Measurements from ENCODE around the gene NDRG2.
"Not testable (repeated sequence)": the region's sequence is repeated elsewhere in the genome, so short reads cannot be mapped to it uniquely, and the experiment has no call there.

NDRG2 gene

DNA sequence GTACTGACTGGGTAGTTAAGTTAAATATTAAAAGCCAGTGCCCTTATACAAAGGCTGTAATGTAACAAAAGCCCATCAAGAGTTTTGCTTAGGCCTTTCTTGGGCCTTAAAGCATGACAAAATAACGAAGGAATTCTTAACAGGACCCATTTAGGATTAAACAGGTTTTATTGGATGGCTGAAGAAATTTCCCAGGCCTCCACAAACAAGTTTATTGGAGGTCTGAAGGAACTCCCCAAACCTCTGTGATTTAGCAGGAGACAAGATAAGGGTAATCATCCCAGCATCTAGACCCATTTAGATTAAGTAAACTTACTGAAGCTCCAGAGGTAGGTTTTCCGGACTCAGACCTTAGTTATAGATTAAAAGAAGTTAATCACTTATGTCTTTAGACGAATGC is 15.1 kb downstream of the NDRG2 start:
- not testable (repeated sequence) for DNase-seq (ENCODE audit: low read depth in 2 of 2)

DNA sequence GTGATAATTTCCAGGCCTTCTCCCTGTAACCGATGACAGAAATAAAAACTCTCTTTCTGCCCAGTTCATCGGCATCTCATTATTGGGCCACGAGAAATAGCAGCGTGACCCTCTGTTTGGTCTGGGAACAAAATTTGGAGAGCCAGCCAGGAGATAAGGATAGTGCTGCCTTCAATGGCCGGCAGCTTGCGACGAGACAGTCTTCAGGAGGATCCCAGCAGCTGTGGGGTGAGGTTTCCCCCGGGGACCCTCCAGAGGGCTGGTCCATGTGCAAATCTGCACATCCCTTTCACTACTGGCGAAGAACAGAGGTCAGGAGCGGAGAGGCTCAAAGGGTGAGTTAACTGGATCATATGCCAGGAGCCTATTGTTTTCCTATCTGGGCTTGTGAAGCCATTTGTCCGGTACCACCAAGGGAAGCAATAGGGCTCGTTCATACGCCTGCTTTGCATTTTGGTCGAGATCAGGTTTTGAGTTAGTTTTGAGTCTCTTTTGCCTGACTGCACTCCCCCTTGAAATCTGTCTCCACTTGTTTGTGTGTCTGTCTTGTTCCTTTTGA is 21.0 kb downstream of the NDRG2 start:
- DNase-seq (ENCODE audit: low read depth in 2 of 2) = no peak

- no peak for DNase-seq (ENCODE audit: low read depth in 2 of 2)
These were observed 23.6 kb downstream of the NDRG2 start for GRCh38 chr14:21001218-21001617.

DNA sequence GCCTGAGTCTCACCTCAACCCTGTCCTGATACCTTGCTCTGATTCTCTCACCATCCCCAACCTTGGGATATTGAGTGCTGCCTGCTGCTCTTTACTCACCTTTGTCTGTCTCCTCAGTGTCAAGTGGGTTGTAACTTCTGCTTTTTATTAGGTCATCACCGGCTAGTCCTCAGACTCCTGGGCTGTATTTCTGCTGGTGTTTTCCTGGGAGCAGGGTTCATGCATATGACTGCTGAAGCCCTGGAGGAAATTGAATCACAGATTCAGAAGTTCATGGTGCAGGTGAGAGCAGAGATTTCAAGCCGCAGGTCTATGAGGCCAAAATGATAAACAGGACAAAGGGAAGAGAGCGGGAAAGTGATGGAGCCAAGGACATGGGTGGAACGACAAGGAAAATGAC is 25.3 kb downstream of the NDRG2 start:
- no peak for DNase-seq (ENCODE audit: low read depth in 2 of 2)

- DNase-seq (ENCODE audit: low read depth in 2 of 2) = no peak
These were observed 26.0 kb downstream of the NDRG2 start, which contains the start of gene SLC39A2 for GRCh38 chr14:20998674-20999366. Gene SLC39A2 (plus strand): TSS chr14:20999293. CDS start chr14:20999447, 154 bp downstream.

DNA sequence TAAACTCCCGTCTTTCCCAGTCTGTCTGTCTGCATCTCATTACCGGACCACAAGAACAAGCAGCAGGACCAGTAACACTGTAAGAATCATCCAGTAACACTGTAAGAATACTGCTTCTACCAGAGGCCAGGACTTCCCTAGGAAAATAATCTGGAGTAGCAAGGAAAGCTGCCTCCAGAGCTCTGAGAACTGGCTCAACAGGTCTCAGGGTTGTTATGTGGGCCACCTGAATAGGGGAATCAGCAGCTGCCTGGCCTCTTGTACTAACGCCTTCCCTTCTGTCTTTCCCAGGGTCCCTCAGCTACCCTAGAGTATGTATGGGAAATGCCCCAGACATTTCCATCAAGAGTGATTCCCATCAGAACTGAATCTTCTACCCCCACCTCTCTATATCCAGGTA is 26.7 kb downstream of the NDRG2 start:
- DNase-seq (ENCODE audit: low read depth in 2 of 2) = no peak

- DNase-seq (ENCODE audit: low read depth in 2 of 2) = no peak
These were observed 27.3 kb downstream of the NDRG2 start for GRCh38 chr14:20997564-20997963.

DNA sequence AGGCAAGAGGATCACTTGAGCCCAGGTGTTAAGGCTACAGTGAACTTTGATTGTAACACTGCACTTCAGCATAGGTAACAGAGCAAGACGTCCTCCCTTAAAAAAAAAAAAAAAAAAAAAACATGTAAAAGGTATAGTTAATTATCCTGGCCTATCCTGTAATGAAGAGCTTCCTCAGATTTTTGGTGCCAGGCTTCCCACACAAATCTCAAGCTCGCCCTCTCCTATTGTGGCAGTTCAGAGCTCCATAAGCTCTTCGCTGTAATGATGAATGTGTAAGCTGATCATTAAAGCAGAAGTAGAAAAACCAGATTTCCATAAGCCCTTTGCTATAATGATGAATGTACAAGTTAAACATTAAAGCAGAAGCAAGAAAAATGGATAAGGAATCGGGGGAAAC is 27.7 kb downstream of the NDRG2 start:
- no peak for DNase-seq (ENCODE audit: low read depth in 2 of 2)

DNA sequence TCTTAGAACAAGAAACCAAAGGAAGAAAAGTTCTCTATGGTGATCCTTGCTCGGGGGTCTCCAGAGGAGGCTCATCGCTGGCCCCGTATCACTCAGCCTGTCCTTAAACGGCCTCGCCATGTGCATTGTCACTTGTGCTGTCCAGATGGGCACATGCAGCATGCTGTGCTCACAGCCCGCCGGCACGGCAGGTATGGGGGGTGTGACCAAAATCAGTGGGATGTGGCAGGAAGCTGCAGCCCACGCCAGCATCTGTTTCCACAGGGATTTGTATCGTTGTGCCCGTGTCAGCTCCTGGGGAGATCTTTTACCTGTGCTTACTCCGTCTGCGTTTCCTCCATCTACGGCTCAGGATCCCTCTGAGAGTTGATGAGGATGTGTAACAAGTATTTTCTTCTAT is 28.3 kb downstream of the NDRG2 start:
- no peak for DNase-seq (ENCODE audit: low read depth in 2 of 2)

- peak; percentile 74 to 76 for DNase-seq (ENCODE audit: low read depth in 2 of 2)
These were observed 34.9 kb downstream of the NDRG2 start, which contains the start of gene METTL17 for GRCh38 chr14:20989787-20990600. Gene METTL17 (plus strand): TSS chr14:20989980. CDS start chr14:20990003, 23 bp downstream.

DNA sequence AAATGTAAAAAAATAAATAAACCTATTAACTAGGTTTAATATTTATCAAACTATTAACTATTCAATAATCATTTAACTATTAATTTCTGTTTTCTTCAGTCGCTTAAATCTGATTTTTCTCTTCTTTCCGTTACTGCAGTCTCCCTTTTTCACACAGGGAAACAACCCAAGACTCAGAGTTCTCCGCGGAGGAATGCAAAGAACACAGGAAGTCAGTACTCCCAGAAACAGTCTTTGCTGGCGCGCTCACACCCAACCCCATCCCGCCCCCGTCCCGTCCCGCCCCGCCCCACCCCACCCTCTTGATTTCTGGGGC is 35.4 kb downstream of the NDRG2 start:
- no peak for DNase-seq (ENCODE audit: low read depth in 2 of 2)

DNA sequence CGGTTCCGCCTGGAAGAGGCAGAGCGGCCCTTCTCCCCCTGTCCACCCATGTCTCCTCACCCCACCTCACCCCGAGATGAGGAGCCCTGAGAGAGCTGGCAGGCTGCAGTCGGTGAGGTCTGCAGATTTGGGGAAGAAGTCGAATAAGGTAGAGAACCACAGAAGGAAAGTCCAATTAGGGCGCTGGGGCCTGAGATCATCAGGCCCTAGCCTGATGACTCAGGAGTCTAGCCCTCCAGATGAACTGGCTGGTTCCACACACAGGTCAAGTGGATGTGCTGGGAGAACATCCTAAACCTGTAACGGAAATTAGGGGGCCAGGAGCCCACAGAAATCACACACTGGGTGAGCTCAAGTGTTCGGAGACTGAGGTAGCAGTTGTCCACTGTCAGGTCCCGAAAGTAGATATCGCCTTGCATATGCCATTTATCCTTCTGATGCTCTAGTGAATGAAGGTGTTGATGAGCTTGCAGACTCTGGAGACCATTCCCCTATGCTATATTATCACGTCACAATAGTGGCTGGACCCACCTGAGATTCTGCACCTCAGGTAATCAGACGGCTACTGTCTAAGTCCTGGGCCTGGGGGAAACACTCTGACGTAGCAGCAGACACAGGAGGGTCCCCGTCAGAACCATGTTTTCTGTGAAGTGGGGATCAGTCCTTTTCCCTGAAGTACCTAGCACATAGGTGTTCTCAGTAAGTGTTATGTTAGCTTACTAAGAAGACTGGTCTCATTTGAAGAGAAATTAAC is 36.0 kb downstream of the NDRG2 start:
- DNase-seq (ENCODE audit: low read depth in 2 of 2) = no peak

DNA sequence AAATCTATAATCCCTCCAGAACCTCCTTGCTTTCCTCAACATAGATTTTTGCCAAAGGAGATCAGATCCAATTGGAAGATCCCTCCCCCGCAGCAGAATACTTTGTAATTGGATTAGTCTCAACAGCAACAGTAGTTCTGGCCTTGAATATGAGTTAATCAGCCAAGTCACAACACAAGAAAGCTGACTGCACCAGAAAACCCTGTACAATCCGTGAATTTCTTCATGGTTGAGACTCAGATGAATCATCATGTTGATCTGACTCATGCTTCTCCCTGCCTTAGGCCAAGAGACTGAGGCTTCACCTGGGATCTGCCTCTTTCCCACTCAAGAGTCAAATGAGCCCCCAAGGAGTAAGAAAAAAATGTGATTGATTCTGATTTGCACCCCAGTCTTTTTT is 38.0 kb downstream of the NDRG2 start:
- no peak for DNase-seq (ENCODE audit: low read depth in 2 of 2)

GRCh38 chr14:20985650-20986049 is 39.2 kb downstream of the NDRG2 start:
- not testable (repeated sequence) for DNase-seq (ENCODE audit: low read depth in 2 of 2)

GRCh38 chr14:20982646-20983369 is 42.1 kb downstream of the NDRG2 start:
- no peak for DNase-seq (ENCODE audit: low read depth in 2 of 2)

DNA sequence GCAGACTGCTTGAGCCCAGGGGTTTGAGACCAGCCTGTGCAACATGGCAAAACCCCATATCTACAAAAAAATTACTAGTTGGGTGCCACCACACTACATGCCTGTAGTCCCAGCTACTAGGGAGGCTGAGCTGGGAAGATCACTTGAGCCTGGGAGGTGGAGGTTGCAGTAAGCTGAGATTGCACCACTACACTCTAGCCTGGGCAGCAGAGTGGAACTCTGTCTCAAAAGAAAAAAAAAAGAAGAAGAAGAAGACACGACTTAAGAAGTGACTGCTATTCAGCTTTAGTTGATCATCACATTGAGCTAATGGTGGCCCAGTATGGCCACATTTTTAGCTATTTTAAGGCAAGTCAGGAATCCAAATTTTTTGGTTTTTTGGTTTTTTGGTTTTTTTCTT is 44.0 kb downstream of the NDRG2 start:
- DNase-seq (ENCODE audit: low read depth in 2 of 2) = no peak

DNA sequence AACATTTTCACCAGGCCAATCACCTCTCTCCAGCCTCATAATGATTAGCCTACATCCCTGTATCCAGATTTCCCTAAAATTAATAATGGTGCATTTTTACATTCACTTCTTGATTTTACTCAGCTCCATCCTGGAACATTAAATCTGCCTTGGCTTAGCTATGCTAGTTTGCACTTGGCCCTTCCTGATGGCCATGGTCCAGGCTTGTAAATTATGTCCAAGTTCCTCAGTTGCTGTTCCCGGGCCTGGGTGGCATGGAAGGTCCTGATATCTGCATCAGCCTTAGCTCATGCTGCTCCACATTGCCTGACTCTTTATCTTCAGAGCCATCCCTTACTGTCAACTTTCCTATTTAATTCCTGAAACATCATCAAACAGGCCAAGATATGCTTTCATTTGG is 46.2 kb downstream of the NDRG2 start:
- no peak for DNase-seq (ENCODE audit: low read depth in 2 of 2)

DNA sequence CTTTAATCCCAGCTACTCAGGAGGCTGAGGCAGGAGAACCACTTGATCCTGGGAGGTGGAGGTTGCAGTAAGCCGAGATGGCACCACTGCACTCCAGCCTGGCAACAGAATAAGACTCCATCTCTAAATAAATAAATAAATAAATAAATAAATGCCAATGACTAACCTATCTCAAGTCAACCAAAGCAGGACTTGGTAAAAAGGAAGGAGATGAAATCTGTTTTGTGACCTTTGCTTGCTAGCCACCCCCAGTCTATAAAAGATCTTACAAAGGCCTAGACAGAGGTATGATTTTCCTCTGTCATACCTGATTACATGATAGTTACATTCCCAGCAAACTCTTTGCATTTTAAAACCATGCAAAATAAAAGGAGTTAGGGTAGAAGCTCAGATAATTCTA is 48.6 kb downstream of the NDRG2 start:
- no peak for DNase-seq (ENCODE audit: low read depth in 2 of 2)

DNA sequence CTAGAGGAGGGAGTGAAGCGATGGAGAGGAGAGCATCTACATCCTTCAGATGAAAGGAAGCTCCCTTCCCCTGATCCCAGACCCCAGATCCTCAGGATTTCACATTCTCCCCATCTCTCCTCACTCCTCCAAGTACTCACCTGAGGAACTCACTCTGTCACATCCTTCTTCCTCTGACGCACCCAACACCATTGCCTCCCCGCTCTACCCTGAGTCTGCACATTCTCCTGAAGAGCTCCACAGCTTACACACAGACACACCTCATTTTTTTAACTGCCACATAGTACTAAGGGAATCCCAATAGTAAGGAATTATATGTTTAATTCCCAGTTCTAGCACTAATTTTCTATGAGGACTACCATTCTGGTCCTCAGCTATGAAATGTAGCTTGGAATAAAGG is 51.4 kb downstream of the NDRG2 start:
- DNase-seq (ENCODE audit: low read depth in 2 of 2) = no peak

DNA sequence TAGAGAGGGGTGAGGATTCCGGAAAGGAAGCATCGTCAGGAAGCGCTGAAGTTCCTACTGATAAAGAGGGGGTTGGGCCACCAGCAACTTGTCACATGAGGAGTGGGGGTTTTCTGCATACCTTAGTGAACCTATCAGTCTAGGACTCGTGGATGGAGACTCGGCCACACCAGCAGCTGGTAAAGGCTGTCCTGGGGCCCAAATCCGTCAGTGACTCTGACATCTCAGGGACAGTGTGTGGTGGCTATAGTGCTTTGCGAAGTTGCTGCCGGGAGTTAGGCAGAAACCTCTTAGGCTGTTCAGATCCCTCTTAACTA is 53.2 kb downstream of the NDRG2 start:
- no peak for DNase-seq (ENCODE audit: low read depth in 2 of 2)

DNA sequence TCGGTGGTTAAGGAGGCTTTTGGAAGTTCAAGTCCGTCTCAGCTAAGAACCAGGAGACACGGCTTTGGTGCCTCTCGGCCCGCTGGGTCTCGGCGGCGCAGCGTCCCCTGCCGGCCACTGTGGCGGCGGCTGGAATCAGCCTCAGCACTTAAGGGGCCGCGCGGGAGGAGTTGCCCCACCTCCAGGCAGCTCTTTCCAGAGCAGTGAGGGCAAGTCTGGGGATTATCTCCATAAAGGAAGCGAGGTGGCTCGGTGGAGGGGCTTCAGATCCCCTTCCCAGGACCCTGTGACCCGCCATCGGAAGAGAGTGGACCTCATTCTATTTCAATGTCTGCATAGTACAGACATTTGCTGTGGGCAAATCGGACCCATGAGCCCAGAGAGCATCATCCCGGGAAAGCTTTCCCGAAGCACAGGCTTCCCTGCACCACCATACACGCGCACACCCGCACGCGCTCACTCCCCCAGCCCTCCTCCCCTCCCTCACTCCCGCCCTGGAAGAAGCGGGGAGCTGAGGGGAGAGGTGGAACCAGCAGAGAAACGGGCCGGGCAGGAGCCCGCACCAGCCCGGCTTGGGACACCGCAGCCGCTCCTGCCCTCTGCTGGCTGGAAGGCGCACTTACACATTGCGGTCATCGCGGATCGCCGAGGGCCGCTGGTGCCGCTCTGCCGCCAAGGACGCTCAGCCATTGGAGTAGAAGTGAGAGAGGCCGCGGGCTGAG is 53.7 kb downstream of the NDRG2 start:
- peak; percentile 65 to 73 for DNase-seq (ENCODE audit: low read depth in 2 of 2)
